Stimulated activated CD4-positive, alpha-beta T cell treated with anti-CD3 and anti-CD28 coated beads, TNF-alpha, amount 100 ng/mL, for 24 hours (primary cell): ENCODE measurements around the gene PLPP1.
"Not testable (repeated sequence)": the region's sequence is repeated elsewhere in the genome, so short reads cannot be mapped to it uniquely, and the experiment has no call there.

Source experiments
- DNase-seq, 3 experiments: peaks; one replicate each; pipeline ENCODE4 v3.0.0-alpha.2; 2020; ENCODE audit warnings: low read depth in 3 of 3

The PLPP1 gene

DNA sequence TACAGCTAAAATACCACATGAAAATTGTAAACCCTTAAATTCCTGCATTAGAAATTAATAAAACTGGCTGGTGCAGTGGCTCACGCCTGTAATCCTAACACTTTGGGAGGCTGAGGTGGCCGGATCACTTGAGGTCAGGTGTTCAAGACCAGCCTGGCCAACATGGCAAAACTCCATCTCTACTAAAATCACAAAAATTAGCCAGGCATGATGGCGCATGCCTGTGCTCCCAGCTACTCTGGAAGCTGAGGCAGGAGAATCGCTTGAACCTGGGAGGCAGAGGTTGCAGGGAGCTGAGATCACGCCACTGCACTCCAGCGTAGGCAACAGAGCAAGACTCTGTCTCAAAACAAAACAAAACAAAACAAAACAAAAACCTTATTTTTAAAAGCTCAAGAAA lies 29.1 kb downstream of the PLPP1 start:
- DNase-seq: not testable (repeated sequence)

DNA sequence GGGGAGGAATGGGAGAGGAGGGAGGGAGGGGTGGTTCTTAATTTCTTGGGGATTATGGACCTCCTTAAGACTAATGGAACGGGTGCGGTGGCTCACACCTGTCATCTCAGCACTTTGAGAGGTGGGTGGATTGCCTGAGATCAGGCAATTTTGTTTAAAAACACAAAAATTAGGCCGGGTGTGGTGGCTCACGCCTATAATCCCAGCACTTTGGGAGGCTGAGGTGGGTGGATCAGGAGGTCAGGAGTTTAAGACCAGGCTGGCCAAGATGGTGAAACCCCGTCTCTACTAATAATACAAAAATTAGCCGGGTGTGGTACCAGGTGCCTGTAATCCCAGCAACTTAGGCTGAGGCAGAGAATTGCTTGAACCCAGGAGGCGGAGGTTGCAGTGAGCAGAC lies 30.8 kb downstream of the PLPP1 start:
- not testable (repeated sequence) for DNase-seq

DNA sequence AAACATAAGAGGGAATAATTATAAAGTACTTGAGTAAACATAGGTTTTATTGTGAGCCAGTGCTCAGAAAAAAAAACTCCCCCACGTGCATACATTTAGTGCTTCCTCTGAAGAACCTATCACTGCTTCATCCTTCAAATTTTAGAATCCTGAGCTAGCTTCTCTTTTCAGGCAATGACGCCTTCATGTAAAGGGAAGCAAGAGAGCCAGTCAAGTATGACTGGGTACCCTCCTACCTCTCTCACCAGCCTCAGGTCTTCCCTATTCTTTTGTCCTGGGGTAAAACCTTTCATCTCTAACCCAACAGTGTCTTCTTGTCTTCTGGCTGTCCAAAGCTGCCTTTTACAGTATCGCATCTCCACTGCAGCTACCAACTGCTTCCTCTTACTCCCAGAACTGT lies 32.0 kb downstream of the PLPP1 start:
- no peak for DNase-seq

DNA sequence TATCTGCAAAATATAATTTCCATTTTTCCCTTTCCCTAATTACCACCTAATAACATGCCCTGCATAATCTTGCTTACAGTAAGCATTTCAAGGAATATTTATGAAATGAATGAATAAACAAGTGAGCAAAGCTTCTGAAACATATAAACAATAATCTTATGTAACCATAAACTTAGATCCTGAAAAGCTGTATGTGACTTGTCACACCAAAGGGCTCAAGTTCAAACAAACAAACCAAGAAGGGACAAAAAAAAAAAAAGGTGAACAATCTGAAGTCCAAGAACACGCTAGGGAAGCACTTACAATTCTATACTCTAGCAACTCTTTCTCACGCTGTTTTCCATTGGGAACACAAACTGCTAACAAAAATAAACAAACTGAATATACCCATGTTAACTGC lies 36.3 kb downstream of the PLPP1 start:
- no peak for DNase-seq

DNA sequence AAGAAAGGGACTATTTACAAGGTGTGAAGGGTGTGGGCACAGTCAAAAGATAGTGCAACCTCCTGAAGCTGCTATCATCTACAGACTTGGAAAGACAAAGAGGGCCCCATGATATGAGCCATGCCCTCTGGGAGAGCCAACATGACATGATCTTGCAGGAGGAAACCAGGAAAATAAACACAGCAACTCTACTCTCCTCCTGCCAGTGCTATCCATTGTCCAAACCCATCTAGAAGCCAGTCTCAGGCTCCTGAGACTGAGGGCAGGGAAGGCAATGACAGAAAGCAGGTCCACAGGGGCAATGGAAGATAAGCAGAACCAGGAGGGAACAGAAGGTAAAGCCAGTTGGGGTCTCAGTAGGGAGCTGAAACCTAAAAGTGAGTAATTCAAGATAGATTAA lies 37.1 kb downstream of the PLPP1 start:
- DNase-seq: no peak

DNA sequence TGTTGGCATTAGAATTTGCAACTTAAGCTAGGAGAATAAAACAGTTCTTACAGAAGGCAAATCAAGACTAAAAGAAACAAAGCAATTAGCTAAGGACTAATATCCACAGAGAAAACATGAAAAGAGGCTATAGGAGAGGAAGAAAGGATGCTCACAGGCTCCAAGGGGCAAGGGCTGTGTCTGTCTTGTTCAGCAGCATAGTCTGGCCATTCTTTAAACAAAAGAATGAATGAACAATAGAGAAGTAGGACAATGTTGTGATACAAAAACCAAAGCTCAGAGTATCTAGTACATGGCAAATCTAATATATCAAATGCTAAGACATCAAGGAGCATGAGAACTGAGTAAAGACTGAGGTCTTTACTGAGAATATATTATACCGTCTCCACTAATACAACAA lies 39.5 kb downstream of the PLPP1 start:
- DNase-seq: no peak

DNA sequence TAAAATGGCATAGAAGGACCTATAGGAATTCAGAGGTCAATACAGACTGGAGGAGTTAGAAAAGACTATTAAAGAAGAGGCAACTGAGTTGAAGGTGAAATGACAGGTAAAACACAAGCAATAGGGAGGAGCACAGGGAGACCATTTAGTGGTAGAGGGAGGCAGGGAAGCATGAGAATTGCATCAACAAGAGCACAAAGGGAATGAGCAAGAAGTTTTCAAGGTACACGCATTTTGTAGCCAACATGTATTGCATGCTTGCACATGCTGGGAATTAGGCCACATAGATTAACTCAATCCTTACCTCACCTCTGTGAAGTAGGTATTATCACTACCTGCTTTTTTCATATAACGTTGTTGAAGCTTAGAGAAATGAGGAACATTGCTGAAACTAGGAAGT lies 42.3 kb downstream of the PLPP1 start:
- DNase-seq: no peak

DNA sequence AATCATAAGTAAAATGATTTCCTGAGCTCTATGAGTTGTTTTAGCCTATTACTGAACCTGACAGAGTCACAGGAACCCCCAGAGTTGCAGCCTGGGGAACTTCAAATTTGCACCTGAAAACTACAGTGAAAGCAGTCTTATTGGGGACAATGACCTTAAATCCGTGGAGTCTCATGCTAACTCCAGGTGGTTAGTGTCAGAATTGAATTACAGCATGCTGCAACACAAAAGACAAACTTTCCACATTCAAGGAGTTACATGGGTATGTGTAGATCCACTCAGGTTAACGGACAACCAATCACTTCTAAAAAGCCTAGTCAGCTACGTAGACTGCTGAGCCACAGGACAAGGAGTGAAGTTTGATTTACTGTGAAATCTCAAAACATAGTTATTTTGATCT lies 49.7 kb downstream of the PLPP1 start:
- no peak for DNase-seq

DNA sequence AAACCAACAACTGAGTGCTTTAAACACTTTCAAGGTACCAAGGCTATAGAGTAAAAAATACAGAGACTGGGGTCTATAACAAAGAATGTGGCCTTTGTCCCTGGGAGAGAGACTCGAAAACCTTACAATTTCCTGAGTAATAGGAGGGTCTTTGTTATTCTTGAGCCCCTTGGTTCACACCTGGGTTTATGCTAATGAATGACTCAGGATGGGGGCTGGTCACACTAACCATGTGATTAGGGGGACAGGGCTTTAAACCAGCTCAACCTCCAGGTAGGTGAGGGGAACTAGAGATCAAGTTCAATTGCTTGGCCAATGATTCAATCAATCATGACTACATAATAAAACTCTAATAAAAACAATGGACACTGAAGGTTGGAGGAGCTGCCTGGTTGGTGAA lies 50.2 kb downstream of the PLPP1 start:
- DNase-seq: no peak

DNA sequence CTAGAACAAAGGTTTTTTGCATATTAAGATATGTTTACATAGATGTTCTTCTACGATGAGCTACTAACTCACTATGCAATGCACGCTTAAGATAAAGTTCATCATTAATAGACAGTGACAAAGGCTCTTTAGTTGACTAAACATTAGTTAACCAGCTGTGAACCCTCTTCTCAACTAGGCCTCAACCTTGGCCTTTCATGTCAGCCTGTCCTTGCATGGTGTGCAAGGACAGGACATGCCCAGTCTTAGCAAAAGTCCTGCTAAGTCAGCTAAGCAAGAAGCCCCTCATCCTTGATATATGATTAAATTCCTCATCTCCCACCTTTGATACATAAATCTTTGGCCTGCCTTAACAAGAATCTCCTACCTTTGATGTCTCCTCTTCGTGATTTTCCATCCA lies 50.9 kb downstream of the PLPP1 start:
- no peak for DNase-seq

DNA sequence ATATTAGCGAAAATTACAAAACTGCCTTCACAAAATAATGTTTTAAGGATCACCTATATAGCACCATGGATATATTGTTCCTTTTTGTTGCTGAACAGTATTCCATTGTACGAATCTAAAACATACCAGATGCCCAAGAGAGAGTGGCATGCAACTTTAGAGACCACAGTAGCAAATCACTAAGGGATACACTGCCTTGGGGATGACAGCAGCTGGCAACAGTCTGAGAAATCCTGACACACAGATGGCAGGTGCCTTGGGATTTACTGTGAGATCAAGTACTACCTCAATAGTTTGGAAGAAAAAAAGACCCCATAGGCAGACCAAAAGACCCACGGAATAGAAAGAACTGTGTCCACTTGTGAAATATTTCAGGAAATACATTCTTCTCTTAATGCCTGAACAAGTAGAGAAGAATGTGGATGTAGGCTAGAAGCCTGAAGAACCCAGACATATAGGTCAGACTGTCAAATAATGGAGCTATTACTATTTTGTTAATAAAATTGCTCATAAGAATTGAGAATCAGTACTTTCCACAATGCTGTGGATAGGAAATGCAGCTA lies 53.4 kb downstream of the PLPP1 start:
- DNase-seq: no peak

DNA sequence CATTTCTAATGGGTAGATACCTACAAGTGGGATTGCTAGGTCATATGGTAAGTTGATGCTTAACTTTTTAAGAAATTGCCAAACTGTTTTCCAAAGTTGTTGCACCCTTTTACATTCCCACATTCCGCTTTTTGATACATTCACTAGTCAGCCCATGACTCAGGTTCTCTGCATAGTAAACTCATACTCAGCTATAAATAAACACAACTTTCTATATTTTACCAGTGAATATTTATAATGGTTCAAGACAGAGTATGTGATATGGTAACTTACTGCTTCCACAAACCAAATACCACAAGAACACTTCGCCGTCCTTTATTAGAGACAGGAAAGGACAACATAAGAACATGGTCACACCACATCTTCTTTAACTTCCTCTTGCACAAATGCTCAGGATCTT lies 54.0 kb downstream of the PLPP1 start:
- no peak for DNase-seq

DNA sequence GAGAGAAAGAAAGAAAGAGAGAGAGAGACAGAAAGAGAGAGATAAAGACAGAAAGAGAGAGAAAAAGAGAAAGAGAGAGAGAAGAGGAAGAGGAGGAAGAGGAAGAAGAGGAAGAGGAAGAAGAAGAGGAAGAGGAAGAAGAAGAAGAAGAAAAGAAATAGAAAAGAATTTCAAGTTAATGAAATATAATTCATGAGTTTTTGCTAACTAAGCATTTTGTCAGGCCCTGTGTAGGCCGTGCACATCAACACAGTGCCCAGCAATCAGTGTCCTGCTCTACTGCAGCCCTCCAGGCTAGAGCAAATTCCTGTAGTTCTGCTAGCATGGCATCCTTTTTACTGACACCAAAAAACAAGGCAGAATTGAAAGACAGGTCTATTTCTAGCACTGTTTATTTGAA lies 62.1 kb downstream of the PLPP1 start:
- no peak for DNase-seq

DNA sequence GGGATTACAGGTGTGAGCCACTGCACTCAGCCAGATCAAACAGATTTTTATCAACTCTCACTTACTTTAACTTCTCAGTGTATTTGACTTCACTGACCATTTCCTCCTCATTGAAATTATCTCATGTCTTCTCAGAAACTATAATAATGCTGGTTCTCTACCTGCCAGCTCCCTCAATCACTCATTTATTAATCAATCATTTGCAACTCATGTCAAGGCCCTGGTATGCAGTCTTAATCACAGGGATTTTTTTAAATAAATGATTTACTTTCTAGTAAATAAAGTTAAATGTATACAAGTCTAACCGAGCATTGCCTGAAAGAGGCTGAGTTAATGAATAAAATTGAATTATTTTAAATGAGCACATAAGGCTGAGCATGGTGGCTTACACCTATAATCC lies 63.3 kb downstream of the PLPP1 start:
- DNase-seq: no peak

DNA sequence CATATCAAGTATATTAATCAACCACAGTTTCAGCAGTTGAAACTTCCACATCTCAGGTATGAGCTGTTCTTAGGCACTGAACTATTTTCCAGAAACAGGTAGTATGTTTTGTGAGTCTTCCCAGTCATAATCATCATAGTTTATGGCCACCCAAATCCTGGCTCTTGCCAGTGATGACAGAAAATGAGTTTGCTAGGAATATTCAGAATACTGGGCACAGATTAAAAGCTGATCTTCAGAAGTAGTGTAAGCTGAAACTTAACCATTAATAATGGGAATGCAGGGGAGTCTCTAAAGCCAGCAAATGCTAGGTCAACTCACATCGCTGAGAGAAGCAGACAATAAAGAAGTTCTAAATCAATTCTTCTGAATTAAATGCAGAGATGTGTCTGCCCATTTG lies 64.5 kb downstream of the PLPP1 start:
- no peak for DNase-seq

DNA sequence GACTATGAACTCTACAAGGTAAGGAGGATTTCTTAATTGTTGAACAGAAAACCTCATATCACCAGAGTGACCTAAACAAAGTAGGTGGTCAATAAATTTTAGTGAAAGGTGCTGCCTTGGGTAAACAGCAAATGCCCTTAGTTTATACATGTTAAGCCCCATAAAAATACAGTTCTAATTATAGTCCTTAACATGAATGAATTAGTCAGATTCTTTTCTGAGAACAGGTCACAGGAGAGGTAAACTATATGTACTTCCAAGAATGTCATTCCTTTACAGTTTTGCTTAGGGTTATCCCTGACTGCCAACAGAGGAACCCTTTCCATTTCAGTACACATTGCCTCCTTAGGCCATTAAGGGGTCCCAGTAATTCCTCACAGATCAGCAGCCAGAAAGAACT lies 64.9 kb downstream of the PLPP1 start:
- DNase-seq: no peak

DNA sequence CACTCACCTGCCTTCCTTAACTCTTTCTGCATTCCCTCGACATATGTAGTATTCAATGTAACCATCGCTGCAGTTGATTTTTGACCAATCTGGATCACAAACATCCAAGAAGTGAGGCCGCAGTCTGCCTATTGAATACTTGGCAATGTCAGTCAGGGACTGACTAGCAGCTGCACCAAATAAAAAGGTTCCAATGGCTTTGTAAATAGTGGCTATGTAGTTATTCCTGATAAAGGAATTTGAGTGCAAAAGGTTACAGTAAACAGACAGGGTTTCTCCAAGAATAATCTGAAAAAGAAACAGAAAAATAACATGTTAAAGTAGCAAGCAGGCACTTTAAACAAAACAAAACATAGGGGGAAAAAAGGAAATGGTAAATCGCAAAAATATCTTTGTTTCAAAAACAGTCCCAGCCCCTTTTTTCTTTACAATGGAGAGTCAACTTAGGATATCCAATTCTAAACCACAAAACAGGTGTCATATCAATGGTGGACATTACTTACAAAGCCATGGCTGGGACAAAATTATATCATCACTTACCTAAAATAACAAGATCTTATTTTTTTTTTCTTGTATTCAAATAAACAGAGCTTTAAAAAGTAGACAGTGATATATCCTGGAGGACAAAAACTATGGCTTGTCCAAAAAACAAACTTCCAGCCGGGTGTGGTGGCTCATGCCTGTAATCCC lies 66.8 kb downstream of the PLPP1 start:
- no peak for DNase-seq

DNA sequence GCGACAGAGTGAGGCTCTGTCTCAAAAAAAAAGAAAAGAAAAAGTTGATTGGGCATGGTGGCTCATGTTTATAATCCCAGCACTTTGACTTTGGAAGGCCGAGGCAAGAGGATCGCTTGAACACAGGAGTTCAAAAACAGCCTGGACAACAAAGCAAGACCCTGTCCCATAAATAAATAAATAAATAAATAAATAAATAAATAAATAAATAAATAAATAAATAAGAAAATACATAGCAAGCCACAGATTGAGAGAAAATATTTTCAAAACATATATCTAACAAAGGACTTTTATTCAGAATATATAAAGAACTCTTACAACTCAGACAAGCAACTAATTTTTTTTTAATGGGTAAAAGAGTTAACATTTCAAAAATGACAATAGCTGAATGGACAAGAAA lies 71.2 kb downstream of the PLPP1 start:
- no peak for DNase-seq

DNA sequence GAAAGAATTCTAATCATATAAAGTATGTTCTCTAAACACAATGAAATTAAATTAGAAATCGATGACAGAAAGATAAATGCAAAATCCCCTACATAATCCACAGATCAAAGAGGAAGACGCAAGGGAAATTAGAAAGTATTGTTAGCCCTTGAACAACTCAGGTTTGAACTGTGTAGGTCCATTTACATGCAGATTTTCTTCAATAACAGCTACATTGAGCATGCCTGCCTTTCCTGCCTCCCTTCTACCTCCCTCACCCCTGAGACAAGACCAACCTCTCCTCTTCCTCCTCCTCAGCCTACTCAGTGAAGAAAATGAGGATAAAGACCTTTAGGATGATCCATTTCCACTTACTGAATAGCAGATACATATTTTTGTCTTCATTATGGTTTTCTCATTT lies 75.2 kb downstream of the PLPP1 start:
- DNase-seq: no peak

DNA sequence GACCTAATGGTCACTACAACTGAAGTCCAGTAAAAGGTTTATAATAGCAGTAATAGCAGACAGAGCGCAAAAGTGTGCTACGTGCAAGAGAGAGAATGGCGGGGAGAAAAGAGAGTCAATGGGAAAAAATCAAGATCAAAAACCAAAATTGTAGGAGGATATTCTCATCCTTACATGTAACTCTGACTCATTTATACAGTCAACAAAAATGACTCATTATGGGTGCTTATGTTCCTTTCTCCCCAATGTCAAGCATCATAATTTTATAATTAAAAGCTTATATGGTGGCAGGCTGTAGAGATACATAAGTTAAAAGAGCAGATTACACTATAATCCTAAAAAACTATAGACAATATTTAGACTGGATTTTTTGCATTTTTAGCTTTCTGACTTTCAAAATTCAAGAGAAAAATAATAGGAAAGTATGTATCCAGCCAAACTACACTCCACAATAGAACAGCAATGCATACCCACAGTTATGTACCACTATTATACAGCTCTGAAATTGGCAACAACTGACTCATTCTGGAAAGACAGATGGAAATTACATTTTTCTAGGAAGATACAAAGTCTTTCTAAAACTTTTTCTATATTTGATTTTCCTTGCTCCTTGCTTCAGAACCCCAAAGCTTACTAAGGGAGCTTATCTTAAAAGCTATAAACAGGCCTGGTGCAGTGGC lies 78.4 kb downstream of the PLPP1 start:
- no peak for DNase-seq

DNA sequence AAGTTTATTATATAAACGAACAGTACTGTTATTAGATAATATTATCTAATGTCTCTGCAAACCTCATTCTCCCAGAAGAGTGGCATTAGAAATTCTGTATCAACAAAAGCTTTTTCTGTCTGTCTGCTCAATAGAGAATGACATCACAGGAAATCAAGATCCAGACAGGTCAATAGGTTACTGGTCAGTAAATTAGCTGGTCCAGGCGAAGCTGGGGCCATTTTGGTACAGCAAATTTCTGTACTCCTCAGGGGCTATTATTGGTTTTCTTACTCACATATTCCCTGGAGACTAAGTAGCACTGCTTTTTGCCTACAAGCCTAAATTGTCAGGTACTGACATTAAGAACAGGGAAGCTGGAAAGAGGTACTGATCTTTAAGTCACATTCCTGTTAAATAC lies 80.5 kb downstream of the PLPP1 start:
- no peak for DNase-seq

DNA sequence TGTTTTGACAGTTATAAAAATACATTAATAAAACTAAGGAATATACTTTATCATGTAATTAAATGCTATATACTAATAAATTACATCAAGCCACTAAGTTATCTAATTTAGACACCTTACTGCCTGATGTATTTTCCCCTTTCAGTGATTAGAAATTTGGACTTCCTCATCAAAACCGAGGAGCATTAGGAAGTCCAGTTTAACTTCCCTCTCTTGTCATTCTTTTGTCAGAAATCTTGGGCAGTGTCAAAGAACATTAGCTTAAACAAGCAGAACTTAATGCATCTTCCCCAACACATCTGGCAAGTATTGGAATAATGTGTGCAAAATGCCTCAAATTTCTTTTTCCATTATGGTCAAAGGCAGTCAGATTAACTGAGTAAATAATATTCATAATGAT lies 81.6 kb downstream of the PLPP1 start:
- no peak for DNase-seq

DNA sequence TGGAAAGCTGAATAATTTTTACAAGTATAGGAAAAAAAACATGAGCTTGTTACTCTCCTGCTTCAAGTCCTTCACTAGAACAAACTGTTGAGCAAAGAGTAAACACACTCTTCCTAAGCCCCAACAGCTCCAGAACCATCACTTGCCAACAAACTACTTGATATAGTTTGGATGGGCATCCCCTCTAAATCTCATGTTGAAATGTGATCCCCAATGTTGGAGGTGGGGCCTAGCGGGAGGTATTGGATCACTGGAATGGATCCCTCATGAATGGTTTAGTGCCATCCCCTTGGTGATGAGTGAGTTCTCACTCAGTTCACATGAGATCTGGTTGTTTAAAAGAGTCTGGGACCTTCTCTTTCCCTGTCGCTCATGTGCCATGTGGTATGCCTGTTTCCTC lies 82.8 kb downstream of the PLPP1 start:
- DNase-seq: no peak
